ENCODE data around the gene ITPKB.

The ITPKB gene

GRCh38 chr1:226665505-226666163 is 73.4 kb downstream of the ITPKB start:
- no peak for DNase-seq (ENCODE audit: low spot score)

- peak; percentile 83 for DNase-seq (ENCODE audit: low spot score)
Observed at GRCh38 chr1:226664413-226665101, 74.5 kb downstream of the ITPKB start.

GRCh38 chr1:226663327-226663704 is 75.8 kb downstream of the ITPKB start:
- no peak for DNase-seq (ENCODE audit: low spot score)

GRCh38 chr1:226662642-226663326 is 76.3 kb downstream of the ITPKB start:
- peak; percentile 93 for DNase-seq (ENCODE audit: low spot score)

- DNase-seq (ENCODE audit: low spot score), result no peak
Observed at GRCh38 chr1:226661965-226662364, 77.1 kb downstream of the ITPKB start.

- no peak for DNase-seq (ENCODE audit: low spot score)
Observed at GRCh38 chr1:226661271-226661670, 77.8 kb downstream of the ITPKB start.

GRCh38 chr1:226660410-226661182 is 78.5 kb downstream of the ITPKB start:
- no peak for DNase-seq (ENCODE audit: low spot score)

- no peak for DNase-seq (ENCODE audit: low spot score)
Observed at GRCh38 chr1:226659641-226660040, 79.4 kb downstream of the ITPKB start.

- no peak for DNase-seq (ENCODE audit: low spot score)
Observed at GRCh38 chr1:226659136-226659535, 79.9 kb downstream of the ITPKB start.

GRCh38 chr1:226658546-226659125 is 80.4 kb downstream of the ITPKB start:
- no peak for DNase-seq (ENCODE audit: low spot score)

- DNase-seq (ENCODE audit: low spot score), result no peak
Observed at GRCh38 chr1:226657895-226658545, 81.1 kb downstream of the ITPKB start.

GRCh38 chr1:226656601-226657277 is 82.3 kb downstream of the ITPKB start:
- no peak for DNase-seq (ENCODE audit: low spot score)

GRCh38 chr1:226656201-226656600 is 82.9 kb downstream of the ITPKB start:
- no peak for DNase-seq (ENCODE audit: low spot score)

- DNase-seq (ENCODE audit: low spot score), result no peak
Observed at GRCh38 chr1:226655251-226656163, 83.6 kb downstream of the ITPKB start.

- DNase-seq (ENCODE audit: low spot score), result no peak
Observed at GRCh38 chr1:226654668-226655055, 84.4 kb downstream of the ITPKB start.

- peak; percentile 55 for DNase-seq (ENCODE audit: low spot score)
Observed at GRCh38 chr1:226654046-226654667, 84.9 kb downstream of the ITPKB start.

GRCh38 chr1:226653311-226653921 is 85.7 kb downstream of the ITPKB start:
- DNase-seq (ENCODE audit: low spot score), result no peak

- DNase-seq (ENCODE audit: low spot score), result no peak
Observed at GRCh38 chr1:226652613-226653012, 86.5 kb downstream of the ITPKB start.

- no peak for DNase-seq (ENCODE audit: low spot score)
Observed at GRCh38 chr1:226651732-226652105, 87.4 kb downstream of the ITPKB start.
